ENCODE measurements around the gene BMPER.

The BMPER gene

DNA sequence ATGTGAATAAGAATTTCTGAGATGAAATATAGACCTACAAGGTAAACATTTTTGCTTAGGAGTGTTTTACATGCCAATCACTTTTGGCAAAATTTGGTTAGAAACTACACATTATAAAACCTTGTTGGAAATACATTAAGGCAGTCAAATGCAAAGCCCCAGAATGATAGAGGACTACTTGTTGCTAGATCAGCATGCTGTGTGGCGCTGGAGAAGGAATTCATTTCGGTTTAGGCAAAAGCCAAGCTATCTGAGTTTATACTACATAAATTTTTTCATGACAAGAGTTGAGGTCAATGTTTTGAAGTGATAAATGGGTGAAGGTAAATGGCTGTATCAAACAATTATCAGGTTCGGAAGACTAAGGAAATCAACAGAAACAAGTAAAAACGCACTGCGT is 2.3 kb downstream of the BMPER start:
- H3K4me3 ChIP-seq (ENCODE audit: low read depth, low read length): no peak overlapping the region
- in situ Hi-C loops (cut with HindIII; ENCODE audit: low sequenced_read_pairs): no loop called here

DNA sequence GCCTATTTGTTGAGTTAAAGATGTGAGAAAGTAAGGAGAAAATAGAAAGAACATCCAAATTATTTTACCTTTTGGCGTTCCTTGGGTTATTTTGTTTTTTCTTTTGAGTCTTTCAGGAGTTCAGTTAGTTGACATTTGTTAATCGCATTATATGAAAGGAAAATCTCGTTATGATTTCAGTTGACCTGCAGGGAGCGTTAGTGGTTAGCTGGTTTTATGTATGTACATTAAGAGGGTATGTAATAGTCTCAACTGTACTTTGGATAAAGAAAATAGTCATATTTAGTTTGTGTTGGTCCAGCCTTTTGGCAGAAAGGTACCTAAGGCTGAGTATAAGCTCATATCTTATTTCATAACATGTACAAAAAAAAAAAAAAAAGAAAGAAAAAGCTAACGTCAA is 4.0 kb downstream of the BMPER start:
- DNase-seq (ENCODE audit: low read depth, low spot score): no peak
- TF ChIP-seq, protein P1, sequence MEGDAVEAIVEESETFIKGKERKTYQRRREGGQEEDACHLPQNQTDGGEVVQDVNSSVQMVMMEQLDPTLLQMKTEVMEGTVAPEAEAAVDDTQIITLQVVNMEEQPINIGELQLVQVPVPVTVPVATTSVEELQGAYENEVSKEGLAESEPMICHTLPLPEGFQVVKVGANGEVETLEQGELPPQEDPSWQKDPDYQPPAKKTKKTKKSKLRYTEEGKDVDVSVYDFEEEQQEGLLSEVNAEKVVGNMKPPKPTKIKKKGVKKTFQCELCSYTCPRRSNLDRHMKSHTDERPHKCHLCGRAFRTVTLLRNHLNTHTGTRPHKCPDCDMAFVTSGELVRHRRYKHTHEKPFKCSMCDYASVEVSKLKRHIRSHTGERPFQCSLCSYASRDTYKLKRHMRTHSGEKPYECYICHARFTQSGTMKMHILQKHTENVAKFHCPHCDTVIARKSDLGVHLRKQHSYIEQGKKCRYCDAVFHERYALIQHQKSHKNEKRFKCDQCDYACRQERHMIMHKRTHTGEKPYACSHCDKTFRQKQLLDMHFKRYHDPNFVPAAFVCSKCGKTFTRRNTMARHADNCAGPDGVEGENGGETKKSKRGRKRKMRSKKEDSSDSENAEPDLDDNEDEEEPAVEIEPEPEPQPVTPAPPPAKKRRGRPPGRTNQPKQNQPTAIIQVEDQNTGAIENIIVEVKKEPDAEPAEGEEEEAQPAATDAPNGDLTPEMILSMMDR (IDR thresholded peaks at IDR 0.05; ENCODE audit: low read depth, low read length): no peak
- in situ Hi-C loops (cut with HindIII; ENCODE audit: low sequenced_read_pairs): no loop called here
- H3K4me3 ChIP-seq (ENCODE audit: low read depth, low read length): no peak overlapping the region

More for the DNA sequence above, 2.3 kb downstream of the BMPER start:
- TF ChIP-seq, protein P1 (IDR thresholded peaks at IDR 0.05; ENCODE audit: low read depth, low read length): no peak
- no peak for DNase-seq (ENCODE audit: low read depth, low spot score)

DNA sequence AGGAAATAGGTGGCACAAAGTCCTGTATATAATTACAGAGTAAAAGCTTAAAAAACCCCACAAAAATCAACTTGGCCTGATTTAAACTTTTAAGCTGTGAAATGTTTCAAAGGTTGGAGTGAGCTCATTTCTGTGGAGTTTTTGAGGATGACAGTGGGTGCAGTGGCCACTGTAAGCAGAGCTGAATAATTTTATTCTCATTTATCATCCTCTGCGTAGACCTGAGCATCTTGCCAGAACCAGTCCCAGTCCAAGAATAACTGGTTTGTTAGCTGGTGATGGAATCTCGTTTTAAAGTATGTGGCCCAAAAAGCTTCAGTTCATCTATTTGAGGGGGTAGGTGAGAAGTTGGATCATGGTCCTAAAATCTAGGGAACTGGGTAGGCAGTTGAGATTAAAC is 4.4 kb downstream of the BMPER start:
- DNase-seq (ENCODE audit: low read depth, low spot score): no peak
- no peak overlapping the region for H3K4me3 ChIP-seq (ENCODE audit: low read depth, low read length)
- TF ChIP-seq, protein P1 (IDR thresholded peaks at IDR 0.05; ENCODE audit: low read depth, low read length): no peak
- in situ Hi-C loops (cut with HindIII; ENCODE audit: low sequenced_read_pairs): no loop called here

DNA sequence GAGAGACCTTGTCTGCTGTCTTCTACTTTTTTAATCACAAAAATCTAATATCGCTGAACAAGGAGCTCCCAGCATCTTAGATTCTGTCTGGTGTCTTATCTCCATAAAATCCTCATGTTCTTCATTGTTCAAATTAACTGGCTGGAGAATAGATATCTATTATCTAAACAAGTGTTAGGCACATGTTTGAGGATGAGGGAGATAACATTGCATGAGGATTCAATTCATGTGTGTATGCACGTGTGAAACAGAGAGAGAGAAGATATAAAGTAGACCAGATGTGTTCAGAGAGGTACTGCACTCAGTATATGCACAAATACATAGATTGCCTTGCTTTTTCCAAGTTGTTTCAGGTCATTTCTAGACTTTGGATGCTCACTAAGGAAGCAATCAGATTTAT is 5.4 kb downstream of the BMPER start:
- TF ChIP-seq, protein P1 (IDR thresholded peaks at IDR 0.05; ENCODE audit: low read depth, low read length): no peak
- no peak overlapping the region for H3K4me3 ChIP-seq (ENCODE audit: low read depth, low read length)
- in situ Hi-C loops (cut with HindIII; ENCODE audit: low sequenced_read_pairs): no loop called here
- DNase-seq (ENCODE audit: low read depth, low spot score): no peak

DNA sequence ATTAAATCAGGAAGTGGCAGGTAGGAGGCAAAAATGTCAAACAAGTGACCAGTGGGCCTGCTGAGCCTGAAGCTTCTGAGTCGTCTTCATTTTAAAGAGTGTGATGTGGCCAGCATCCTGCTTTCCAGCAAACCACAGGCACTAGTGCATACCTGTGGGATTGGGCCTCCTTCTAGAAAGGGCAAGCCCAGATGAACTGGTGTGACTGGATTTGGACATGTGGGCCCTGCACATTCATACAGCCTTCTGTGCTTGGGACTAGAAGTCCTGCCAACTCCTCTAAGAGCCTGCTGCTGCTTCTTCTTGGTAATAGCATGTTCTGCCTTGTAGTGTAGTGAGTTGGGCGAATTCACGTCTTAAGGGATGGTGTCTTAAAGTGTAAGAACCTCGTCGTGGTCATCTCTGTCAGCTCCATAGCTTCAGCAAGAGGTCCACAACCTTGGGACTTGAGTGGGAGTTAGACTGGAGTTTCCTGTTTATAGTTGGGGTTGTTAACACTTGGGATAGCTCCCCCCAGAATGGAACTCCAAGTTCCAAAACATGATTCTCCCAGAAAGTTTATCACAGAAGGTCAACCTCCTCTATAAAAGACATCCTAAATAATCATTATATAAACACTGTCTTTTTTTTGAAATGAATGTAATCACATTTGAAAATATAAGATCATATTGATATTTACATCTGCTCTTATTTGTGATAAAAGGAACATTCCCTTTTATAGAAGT is 11.2 kb downstream of the BMPER start:
- no peak overlapping the region for H3K4me3 ChIP-seq (ENCODE audit: low read depth, low read length)
- in situ Hi-C loops (cut with HindIII; ENCODE audit: low sequenced_read_pairs): no loop called here
- no peak for DNase-seq (ENCODE audit: low read depth, low spot score)
- TF ChIP-seq, protein P1 (IDR thresholded peaks at IDR 0.05; ENCODE audit: low read depth, low read length): no peak

DNA sequence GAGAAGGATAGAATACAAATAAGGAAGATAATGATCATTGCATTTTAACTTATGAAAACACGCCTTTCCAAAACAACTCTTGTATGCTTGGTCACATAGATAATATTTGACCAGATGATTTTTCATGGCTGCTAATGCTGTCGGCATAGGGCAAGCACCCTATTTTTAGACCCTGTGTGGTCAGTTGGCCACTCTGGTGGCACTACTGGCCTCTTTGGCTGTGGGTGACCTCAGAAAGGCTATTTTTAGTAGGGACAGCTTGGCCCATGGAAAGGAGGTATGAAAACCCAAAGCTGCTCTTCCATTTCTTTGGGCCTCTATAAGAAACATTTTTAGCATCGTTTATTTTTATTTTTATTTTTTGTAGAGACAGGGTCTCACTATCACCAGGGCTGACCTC is 12.3 kb downstream of the BMPER start:
- in situ Hi-C loops (cut with HindIII; ENCODE audit: low sequenced_read_pairs): no loop called here
- no peak for DNase-seq (ENCODE audit: low read depth, low spot score)
- TF ChIP-seq, protein P1 (IDR thresholded peaks at IDR 0.05; ENCODE audit: low read depth, low read length): no peak
- H3K4me3 ChIP-seq (ENCODE audit: low read depth, low read length): no peak overlapping the region
